RWPE2 (cell line): ENCODE results near the gene TMEM247.

Source experiments
- ATAC-seq: fragments of 200-7000 bp; cut with Tn5 transposase; 3 replicates; pipeline ENCODE4 v1.9.1; 2021; ENCODE audit warnings: low read depth
- DNase-seq: peaks from one replicate; pipeline ENCODE4 v3.0.0-alpha.2; 2020; ENCODE audit warnings: low spot score
- H3K27ac ChIP-seq: fragments of 450-650 bp; 2 replicates; pipeline ENCODE4 v1.5.1; 2017; ENCODE audit warnings: mild to moderate bottlenecking; ENCODE audit not compliant: poor library complexity, severe bottlenecking
- H3K27me3 ChIP-seq: fragments of 250-450 bp; sonication (Bioruptor Pico); 2 replicates; pipeline ENCODE4 v1.5.1; 2021; ENCODE audit warnings: mild to moderate bottlenecking, moderate library complexity; ENCODE audit not compliant: insufficient read depth, poor library complexity, severe bottlenecking
- H3K36me3 ChIP-seq: fragments of 250-450 bp; sonication (Bioruptor Pico); 2 replicates; pipeline ENCODE4 v1.5.1; 2020; ENCODE audit warnings: low read depth, mild to moderate bottlenecking, moderate library complexity
- H3K4me1 ChIP-seq: fragments of 250-450 bp; sonication (Bioruptor Pico); 2 replicates; pipeline ENCODE4 v1.5.1; 2021; ENCODE audit warnings: mild to moderate bottlenecking, moderate library complexity; ENCODE audit not compliant: insufficient read depth, poor library complexity, severe bottlenecking
- H3K4me3 ChIP-seq: fragments of 250-450 bp; sonication (Bioruptor Pico); 2 replicates; pipeline ENCODE4 v1.5.1; 2021; ENCODE audit warnings: mild to moderate bottlenecking, moderate library complexity; ENCODE audit not compliant: severe bottlenecking
- H3K9me3 ChIP-seq: fragments of 250-450 bp; sonication (Bioruptor Pico); 2 replicates; pipeline ENCODE4 v1.5.1; 2021; ENCODE audit warnings: mild to moderate bottlenecking, moderate library complexity; ENCODE audit not compliant: severe bottlenecking
- CTCF ChIP-seq: fragments of 450-650 bp; IDR thresholded peaks from one replicate; pipeline ENCODE4 v1.5.1; 2017; ENCODE audit warnings: mild to moderate bottlenecking, moderate library complexity; ENCODE audit not compliant: poor library complexity, severe bottlenecking

TMEM247 gene

GRCh38 chr2:46510598-46511177 lies 31.3 kb downstream of the TMEM247 start:
- Histone ChIP-seq H3K4me1 (no peaks in the 10 kb centered on the region), H3K4me3 (no peak overlapping the region), H3K36me3 (no peaks in the 10 kb centered on the region), H3K27ac (no peak overlapping the region), H3K9me3 (no peaks in the 10 kb centered on the region), H3K27me3 (no peaks in the 10 kb centered on the region)
- TF ChIP-seq CTCF, result no peak
- DNase-seq (no peak), ATAC-seq (no peak)

- no peak for TF ChIP-seq CTCF
- Histone ChIP-seq H3K9me3 (no peaks in the 10 kb centered on the region), H3K4me1 (no peaks in the 10 kb centered on the region), H3K4me3 (no peak overlapping the region), H3K27me3 (no peaks in the 10 kb centered on the region), H3K36me3 (no peaks in the 10 kb centered on the region), H3K27ac (no peak overlapping the region)
- DNase-seq, result no peak
- ATAC-seq, result no peak
Observed at GRCh38 chr2:46512185-46512584, 32.8 kb downstream of the TMEM247 start.

- H3K4me1 ChIP-seq, result no peaks in the 10 kb centered on the region
- no peak overlapping the region for H3K4me3 ChIP-seq
- ATAC-seq, result no peak
- DNase-seq, result no peak
- H3K9me3 ChIP-seq, result no peaks in the 10 kb centered on the region
- TF ChIP-seq CTCF, result no peak
- H3K27ac ChIP-seq, result no peak overlapping the region
- H3K36me3 ChIP-seq, result no peaks in the 10 kb centered on the region
- H3K27me3 ChIP-seq, result no peaks in the 10 kb centered on the region
Observed at GRCh38 chr2:46514738-46515137, 35.4 kb downstream of the TMEM247 start.

GRCh38 chr2:46517485-46517884 lies 38.1 kb downstream of the TMEM247 start:
- ATAC-seq (no peak), DNase-seq (no peak)
- Histone ChIP-seq H3K27ac (no peak overlapping the region), H3K4me1 (no peaks in the 10 kb centered on the region), H3K9me3 (no peaks in the 10 kb centered on the region), H3K36me3 (no peaks in the 10 kb centered on the region), H3K4me3 (no peak overlapping the region), H3K27me3 (no peaks in the 10 kb centered on the region)
- no peak for TF ChIP-seq CTCF

- Histone ChIP-seq H3K27me3 (no peaks in the 10 kb centered on the region), H3K36me3 (no peaks in the 10 kb centered on the region), H3K27ac (no peak overlapping the region), H3K9me3 (no peaks in the 10 kb centered on the region), H3K4me1 (no peaks in the 10 kb centered on the region), H3K4me3 (no peak overlapping the region)
- ATAC-seq (no peak), DNase-seq (no peak)
- TF ChIP-seq CTCF, result no peak
Observed at GRCh38 chr2:46518861-46519260, 39.5 kb downstream of the TMEM247 start.
